GM18520 (cell line): ENCODE data around the gene GLG1.
"Not testable (repeated sequence)": the region's sequence is repeated elsewhere in the genome, so short reads cannot be mapped to it uniquely, and the experiment has no call there.

Experiments
- ATAC-seq: cut with Tn5 transposase; IDR thresholded peaks from one replicate; pipeline ENCODE4 v1.9.1; 2021; ENCODE audit not compliant: unreplicated experiment

The GLG1 gene

DNA sequence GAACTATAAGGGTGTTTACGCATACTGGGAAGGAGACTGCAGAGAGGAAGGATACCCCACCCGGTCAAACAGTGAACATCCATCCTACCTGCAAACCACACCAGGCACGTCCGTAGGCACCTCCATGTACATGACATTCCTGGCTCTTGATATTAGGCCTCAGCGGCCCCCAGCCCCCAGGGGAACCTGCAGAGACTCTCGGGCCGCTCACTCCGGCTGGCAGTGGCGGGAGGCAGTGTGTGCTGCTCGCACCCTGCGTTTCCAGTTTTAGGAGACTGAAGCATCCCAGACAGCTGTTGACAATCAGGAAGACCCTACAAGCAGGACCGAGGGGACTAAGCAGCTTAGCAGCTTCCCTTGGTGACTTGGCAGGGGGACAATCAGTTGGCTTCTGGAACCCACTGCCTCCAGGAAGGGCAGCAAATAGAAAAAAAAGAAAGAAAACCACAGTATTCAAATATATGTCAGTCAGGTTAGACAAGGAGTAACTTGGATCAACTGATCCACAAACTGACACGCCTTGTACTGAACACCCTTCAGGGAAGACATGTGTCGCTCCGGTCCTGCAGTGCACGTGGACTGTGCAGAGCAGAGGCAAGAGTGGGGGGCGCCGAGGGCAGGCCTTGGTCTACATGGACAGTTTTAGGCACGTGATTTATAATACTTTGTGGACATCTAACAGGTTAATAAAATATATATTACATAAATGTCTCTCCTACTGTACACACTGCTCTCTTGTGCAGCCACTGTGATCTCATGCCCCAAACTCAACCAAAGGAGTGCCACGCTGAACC lies 155.8 kb downstream of the GLG1 start:
- ATAC-seq, result no peak

DNA sequence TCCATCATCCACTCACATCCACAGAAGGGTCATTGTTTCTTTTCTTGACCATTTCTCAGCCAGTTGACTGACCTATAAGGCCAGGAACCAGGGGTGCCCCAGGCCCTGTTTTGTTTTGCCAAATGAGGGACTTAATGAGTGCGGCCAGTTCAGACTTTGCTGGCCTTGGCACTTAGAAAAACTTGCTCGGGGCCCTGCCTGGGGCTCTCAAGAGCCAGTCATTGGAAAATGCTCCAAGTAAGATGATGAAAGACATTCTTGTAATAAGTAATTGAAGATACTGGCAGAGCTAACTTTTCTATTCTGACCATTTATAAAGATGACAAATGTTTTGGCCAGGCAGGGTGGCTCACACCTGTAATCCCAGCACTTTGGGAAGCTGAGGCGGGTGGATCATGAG lies 156.7 kb downstream of the GLG1 start:
- no peak for ATAC-seq

DNA sequence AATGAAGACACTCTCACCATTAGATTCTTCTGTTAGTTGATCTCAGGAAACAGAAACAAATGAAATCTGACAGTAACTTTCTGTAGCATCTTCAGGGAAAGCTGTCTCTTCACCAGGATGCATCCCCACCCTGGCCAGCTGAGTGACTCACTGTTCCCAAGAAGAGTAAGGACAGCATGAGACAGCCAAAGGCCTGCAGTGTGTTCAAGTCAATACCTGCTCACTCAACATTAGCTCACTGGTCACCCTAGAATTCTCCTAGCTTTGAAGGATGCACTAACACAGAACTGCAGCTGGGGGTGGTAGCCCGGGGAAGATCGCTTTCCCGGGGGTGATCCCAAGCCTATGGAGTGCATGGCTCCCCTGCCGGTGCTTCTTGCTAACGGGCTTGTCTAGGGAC lies 157.4 kb downstream of the GLG1 start:
- ATAC-seq, result no peak

DNA sequence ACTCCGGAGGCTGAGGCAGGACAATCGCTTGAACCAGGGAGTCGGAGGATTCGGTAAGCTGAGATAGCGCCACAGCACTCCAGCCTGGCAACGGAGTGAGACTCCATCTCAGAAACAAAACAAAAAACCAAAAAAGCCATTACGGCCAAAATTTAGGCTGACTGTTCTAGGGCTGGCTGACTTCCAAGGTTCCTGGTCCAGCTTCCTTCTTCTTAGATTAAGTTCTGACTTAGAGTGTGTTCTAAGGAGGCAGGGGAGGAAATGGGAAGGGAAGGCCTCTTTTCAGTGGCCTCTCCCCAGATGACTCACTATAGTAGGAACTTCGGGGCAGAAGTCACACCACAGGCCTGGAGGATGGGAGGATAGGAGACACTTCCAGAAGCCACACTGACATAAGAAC lies 157.9 kb downstream of the GLG1 start:
- ATAC-seq, result no peak

DNA sequence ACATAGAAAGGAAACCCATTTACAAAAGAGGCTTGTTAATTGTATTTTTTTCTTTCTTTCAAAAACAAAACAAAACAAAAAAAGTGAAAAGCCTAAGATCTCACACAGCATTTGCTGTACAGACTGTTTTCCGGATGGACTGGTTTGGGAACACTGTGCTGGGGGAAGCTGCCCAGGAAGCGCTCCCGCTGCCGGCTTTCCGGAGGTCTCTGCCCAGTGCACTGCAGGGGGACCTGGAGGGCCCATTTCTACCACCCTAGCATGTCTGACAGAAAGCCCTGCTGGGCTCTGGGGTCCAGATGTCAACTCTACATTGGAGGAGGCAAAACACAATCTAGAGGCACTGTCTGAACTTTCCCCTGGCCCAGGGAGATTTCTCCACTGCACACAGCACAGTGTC lies 159.3 kb downstream of the GLG1 start:
- ATAC-seq, result no peak

DNA sequence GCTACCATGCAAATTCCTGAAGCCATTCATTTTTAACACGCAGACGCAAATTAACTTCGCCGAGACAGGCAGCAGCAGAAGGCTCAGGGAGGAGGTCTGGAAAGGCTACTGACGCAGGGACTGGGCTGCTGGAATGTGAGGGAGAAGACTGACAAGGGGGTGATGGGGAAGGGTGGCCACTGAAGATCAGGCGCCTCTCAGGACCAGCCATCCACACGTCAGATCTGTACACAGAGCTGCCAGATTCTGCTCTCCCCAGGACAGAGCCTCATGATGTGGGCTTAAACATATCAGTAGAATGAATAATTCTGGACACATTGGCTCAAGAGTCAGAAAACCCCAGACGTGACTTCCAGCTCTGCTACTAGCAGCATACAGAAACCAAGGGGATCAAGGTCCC lies 160.0 kb downstream of the GLG1 start:
- no peak for ATAC-seq

DNA sequence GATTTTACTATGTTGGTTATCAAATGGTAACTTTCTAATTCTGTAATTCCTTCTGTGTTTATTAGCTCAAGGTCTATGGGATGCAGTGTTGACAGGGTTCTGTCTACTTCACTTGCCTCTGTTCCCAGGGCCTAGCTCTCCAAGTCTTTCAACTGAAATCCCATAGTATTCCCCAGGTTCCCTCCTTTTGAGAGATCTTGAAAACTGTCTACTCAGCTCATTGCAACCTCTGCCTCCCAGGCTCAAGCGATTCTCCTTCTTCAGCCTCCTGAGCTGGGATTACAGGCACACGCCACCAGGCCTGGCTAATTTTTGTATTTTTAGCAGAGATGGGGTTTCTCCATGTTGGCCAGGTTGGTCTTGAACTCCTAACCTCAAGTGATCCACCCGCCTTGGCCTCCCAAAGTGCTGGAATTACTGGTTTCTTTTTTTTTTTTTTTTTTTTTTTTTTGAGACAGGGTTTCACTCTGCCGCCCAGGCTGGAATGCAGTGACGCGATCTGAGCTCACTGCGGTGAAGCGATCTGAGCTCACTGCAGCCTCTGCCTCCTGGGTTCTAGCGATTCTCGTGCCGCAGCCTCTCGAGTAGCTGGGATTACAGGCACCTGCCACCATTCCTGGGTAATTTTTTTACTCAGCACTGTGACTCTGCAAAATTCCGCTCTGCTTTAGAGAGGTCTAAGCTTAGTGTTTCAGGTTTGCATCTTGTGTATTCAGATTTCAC lies 163.1 kb downstream of the GLG1 start:
- ATAC-seq, result not testable (repeated sequence)

DNA sequence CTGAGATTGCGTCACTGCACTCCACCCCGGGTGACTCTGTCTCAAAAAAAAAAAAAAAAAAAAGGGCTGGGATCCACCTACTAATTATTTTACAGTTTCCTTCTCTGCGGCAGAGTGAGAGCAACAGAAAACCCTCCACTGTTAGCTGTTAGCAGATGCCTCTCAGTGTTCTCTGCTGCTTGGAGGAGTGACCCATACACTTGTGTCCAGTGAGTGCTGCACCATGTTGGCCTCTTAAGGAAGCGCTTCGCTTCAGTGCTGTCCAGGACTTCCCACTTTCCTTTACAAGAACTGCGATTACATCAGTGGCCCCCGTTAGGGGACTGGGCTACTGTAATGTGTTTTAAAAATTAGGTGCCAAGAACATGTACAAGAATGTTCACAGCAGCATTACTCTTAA lies 167.2 kb downstream of the GLG1 start:
- ATAC-seq, result no peak

DNA sequence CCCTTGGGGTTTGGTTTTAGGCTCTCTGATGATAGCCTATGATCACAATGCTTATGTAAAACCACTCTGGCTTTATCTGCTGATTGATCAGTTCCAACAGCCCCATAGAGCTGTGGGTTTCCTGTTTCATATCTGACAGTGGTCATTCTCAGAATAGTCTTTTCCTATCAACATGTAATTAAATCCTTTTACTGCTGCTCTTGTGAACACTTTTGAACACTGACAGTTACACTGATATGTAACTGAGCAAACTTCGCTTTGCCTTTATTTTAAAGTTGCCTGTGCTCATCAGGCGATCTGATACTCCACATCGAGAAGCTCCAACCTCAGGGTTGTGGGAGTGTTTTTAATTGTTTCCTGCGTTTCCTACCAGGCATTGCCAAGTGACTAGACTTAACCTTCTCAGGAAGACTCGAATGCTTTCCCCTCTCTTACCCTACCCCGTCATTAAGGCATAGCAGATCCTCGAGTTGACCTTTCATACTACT lies 168.4 kb downstream of the GLG1 start:
- ATAC-seq, result no peak

DNA sequence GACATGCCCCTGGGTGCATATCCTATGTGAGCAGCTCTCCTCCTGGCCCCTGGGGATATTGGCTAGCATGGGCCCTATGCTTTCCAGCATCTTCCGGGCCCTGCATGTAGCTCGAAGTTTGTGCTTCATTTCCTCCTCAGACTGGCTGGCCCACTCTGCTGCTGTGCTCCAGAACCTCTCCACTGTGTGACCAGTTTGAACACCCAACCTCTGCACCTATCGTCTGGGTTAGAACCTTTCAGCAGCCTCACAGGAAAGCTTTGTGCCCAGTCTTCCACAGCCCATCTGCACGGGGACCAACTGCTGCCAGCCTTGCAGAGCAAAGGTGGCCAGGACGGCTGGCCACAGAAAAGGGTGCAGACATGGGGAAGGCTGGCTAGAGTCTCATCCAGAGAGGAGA lies 175.4 kb downstream of the GLG1 start:
- no peak for ATAC-seq

DNA sequence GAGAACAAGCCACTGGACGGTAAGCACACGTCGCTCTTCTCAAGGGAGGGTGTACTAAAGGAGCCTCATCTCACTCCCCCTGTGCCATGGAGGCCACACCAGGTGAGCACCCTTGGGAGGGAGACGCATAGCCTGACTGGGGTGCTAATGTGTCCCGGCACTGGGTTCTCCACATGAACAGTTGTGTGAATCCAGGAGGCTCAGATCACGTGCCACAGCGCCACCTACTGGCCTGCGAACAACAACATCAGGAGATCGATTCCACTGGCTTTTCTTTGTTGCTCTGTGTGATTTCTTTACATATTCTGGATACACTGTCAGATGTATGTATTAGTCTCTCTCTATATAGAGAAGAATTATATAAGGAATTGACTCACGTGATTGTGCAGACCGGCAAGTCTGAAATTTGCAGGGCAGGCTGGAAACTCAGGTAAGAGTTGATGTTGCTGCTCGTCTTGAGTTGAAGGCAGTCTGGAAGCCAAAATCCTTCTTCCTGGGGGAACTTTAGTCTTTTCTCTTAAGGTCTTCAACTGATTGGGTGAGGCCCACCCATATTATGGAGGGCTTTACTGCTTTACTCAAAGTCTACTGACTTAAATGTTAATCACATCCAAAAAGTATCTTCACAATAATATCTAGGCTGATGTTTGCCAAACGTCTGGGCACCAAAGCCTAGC lies 176.7 kb downstream of the GLG1 start:
- ATAC-seq, result not testable (repeated sequence)

DNA sequence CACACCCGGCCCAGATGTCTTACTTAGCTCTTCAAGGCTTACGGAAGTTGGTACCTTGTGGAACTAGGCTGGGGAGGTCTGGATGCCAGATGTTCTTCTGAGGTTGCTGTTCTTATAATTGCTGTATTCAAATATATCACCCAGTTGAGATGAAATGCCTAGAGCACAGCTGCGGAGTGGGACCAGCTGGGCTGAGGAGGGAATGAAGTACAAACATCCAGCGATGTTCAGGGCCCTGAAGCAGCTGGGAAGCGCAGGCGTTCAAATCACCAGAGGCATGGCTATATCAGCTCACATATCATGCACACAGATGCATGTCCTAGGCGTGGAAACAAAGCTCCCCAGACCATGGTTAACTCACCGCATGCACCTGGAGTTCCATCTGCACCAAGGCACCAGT lies 178.4 kb downstream of the GLG1 start:
- ATAC-seq, result not testable (repeated sequence)

DNA sequence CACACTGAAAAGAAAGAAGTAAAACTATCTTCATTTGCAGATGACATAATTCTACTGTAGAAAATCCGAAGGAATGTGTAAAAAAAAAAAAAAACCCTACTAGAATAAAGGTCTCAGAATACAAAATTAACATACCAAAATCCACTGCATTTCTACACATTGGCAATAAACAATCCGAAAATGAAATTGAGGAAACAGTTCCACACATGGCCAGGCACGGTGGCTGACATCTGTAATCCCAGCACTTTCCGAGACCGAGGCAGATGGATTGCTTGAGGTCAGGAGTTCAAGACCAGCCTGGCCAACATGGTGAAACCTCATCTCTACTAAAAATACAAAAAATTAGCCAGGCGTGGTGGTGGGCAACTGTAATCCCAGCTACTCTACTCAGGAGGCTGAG lies 181.2 kb downstream of the GLG1 start:
- not testable (repeated sequence) for ATAC-seq

DNA sequence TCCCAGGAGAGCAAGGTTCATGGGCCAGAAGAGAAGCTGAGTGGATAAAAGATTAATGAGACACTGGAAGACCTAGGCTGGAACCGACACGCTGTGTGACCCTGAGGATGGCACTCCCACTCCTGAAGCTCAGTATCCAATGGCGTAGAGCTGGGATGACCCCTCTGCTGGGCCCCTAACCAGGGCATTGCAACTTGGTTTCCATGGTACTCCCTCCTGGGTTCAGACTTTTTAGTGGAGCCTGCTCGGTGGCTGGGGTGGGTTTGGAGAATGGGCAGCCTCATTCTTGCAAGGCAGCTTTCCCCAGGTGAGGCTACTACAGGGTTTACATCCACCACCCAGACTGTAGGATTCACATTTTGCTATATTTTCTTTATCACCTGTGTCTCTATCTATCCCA lies 183.2 kb downstream of the GLG1 start:
- ATAC-seq, result not testable (repeated sequence)

DNA sequence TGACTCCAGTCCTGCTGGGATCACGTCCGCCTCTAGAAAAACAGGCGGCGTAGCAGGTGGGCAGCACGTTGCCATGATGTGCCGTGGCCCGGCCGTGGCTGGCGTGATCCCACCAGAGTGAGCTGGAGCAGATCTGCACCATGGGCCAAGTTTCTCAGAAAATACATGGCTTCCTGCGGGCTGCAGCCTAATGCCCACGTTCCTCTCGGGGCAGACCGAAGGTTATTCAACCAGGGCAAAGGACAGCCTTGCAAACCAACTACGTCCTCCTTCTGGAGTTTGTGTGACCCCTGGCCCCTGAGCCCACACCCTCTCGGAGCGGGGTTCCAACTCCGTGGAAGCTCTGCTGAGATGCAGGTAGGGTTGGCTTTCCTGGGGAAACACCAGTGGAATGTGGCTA lies 184.8 kb downstream of the GLG1 start:
- ATAC-seq, result not testable (repeated sequence)

DNA sequence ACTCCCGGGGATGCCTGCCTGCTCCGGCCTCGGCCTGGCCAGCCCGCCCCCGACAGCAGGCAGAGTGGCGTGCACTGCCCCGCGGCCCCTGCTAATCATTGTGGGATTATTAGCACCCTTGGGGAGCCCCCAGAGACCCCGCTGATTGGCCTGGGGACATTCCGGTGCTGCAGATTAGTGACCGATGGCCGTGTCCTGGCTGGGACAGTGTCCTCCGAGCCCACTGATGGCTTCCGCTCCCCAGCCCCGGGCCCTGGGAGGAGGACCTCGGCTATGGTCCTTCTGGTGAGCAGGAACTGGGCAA lies 185.5 kb downstream of the GLG1 start:
- not testable (repeated sequence) for ATAC-seq

DNA sequence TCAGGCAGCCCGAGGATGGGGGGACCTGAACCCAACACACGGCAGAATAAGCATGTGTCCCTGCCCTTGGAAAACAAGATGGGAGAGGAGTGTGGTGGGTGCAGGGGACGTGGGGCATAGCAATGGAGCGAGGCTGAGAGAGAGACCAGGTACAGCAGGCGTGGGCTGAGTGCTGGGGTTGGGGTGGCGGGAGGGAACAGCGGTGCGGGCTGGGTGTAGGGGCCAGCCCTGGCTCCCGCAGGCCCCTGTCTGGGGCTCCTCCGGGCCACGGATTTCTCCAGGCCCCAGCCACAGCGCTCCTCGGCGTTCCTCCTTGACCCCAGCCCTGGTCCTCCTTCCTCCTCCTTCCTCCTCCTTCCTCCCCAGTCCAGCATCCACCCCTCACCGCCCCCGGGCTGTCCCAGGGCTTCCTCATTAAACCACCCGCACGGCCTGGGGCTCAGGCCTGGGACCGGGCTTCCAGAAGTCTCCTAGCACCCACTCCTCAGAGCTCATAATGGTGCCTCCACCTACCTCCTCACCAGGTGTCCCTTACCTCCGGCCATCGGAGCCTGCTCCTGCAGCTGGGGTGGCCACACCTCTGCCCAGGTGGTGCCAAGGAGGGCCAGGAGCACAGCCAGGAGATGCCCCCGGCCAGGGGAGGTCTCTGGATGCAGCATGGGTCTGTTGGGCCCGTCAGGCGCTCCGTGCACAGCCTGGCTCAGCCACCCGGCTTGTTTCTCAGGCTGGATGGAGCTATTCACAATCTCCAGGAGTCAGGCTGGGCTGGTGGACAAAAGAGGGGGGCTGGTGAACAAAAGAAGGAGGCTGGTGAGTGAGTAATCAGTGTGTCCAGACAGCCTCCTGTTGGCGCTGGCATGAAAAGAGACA lies 186.1 kb downstream of the GLG1 start, which contains the start of gene CLEC18B:
CLEC18B (minus strand) TSS at position 867 of the 870 bp plus-strand sequence; CDS start at position 659, 208 bp downstream.
- not testable (repeated sequence) for ATAC-seq

DNA sequence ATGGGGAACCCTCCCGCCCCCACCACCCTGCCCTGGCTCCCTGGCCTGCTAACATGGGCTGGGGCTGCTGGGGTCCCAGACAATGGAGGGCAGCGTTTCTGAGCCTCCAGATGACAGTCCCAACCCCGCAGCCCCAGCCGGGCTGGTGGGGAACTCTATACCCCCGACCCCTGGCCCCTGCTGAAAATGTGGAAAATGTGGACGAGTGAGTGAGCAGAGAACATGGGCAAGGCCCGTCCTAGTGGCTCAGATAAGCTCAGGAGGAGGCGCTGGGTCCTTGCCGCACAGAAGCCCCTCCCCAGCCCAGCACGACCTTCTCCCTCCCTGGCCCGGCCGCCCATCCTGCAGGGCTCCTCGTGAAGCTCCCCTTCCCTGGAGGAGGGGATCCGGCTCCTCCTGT lies 187.1 kb downstream of the GLG1 start:
- ATAC-seq, result not testable (repeated sequence)

DNA sequence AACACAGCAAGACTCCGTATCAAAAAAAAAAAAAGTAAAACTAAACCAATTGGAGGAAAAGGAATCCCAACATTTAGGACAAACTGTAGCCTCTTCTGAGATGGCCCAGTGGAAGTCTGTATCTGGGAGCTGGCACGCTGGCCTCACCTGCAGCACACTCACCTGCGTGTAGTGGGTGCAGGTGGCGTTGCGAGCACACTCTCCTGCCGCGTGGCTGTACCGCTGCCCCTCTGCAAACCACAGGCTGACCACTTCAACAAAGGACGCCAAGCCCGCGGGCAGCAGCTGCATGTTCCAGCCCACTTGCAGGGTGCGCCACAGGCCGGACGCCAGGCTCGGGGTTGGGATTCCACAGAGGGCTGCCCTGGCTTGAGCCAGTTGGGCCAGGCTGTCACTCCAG lies 189.0 kb downstream of the GLG1 start:
- ATAC-seq, result not testable (repeated sequence)

DNA sequence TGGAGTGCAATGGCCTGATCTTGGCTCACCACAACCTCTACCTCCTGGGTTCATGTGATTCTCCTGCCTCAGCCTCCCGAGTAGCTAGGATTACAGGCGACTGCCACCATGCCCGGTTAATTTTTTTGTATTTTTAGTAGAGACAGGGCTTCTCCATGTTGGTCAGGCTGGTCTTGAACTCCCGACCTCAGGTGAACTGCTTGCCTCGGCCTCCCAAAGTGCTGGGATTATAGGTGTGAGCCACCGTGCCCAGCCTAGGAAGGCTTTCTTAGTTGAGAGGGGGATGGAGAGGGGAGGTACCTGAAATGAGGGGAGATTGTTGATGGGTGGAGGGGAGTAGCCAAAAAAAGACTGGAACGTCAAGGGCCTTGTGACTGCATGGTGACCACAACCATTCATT lies 193.0 kb downstream of the GLG1 start:
- not testable (repeated sequence) for ATAC-seq

DNA sequence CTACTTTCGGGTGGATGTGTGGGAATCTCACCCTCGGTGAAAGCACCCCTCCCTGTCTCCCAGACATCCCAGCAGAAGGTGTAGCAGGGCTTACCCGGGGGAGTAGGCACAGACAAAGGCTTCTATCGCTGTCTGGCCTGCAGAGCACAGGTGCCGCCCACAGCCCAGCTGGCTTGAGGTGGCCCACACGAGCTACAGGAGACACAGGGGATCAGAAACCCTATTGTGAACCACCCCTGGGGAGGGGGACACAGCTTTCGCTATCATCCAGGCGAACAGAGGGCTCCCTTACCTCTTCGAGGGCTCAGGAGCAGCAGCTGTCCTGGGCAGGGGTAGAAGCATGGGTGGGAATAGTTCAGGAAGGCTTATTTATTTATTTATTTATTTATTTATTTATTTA lies 193.4 kb downstream of the GLG1 start:
- not testable (repeated sequence) for ATAC-seq
